NCI-H524 treated with DMSO at 0.1 percent for 48 hours (cell line): ENCODE measurements around the gene SCML1.

Source experiments
- DNase-seq: peaks from one replicate; lab custom pipeline; 2025; lab: John Stamatoyannopoulos, UW

Gene SCML1, protein sequence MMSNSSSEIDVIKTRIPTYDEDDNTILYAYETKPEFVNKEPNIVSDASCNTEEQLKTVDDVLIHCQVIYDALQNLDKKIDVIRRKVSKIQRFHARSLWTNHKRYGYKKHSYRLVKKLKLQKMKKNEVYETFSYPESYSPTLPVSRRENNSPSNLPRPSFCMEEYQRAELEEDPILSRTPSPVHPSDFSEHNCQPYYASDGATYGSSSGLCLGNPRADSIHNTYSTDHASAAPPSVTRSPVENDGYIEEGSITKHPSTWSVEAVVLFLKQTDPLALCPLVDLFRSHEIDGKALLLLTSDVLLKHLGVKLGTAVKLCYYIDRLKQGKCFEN

DNA sequence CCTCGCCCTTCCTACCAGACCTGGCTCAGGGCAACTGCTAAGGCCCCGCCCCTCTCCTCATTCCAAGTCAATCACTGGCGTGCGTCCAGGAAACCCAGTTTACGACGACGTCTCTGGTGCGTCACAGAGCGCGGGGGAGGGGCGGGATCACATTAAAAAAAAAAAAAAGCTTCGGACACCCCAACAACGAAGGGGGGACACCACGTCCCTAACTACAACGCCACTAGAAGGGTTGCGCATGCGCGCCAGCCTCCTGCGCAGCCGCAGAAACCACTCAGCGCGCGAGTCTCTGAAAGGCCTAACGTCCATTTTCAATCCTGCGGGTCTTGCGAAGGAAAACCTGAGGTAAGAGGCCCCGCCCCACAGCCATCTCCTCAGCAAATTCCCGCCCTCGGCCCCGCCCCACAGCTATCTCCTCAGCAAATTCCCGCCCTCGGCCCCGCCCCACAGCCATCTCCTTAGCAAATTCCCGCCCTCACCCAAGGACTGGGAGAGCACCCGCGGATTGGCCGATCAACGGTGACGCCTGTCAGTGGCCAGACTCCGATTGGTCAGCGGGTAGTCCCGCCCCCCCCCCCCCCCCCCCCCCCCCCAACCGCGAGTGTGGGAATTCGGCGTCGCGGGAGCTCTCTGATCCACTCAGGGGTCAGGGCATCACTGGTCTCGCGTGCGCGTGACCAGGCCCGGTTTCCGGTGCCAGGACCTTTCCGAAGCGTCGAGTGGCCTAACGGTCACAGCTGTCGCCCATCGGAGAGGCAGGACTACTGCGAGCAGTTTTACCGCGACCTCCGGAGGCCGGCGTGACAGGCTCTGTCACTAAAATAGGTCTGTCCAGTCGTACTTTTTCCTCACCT lies at the start of gene SCML1:
Gene SCML1, plus strand, starts transcription at position 638 of the 854 bp plus-strand sequence. CDS start 6,694 bp downstream, outside the sequence.
- peak; percentile 87 for DNase-seq

DNA sequence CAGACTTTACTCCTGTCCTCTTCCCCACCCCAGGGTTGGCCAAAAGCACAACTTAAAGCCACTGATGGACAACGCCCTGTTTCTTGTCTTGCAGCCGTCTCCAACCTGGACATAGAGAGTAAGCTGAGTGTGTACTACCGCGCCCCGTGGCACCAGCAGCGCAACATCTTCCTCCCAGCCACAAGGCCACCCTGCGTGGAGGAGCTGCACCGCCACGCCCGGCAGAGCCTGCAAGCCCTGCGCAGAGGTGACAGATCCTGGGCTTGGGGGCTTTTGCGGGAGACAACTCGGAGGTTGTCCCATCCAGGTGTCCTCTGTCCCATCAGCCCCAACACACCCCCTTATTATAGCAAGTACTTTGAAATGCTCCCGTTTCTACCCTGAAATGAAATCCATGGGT lies 49.6 kb upstream of the SCML1 start:
- DNase-seq, result no peak

DNA sequence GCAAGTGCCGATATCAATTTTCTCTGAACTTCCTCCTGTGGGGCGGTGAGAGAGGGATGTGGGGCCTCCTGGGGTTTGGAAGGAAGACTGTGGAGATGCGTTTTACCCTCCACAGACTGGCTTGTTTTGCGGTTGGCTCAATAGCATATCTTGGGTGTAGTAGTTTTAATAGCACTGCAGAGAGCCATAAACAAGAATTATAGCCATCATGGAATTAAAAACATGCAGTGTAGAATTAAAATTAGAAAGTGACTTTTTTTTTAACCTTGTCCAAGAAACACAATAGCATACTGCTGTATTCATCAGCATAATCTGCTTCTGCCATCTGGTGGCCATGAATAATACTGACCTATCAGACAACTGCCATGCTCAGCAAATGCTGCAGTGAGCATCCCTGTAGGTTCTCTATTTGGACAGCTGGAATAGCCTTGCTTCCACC lies 47.3 kb upstream of the SCML1 start:
- DNase-seq, result no peak

DNA sequence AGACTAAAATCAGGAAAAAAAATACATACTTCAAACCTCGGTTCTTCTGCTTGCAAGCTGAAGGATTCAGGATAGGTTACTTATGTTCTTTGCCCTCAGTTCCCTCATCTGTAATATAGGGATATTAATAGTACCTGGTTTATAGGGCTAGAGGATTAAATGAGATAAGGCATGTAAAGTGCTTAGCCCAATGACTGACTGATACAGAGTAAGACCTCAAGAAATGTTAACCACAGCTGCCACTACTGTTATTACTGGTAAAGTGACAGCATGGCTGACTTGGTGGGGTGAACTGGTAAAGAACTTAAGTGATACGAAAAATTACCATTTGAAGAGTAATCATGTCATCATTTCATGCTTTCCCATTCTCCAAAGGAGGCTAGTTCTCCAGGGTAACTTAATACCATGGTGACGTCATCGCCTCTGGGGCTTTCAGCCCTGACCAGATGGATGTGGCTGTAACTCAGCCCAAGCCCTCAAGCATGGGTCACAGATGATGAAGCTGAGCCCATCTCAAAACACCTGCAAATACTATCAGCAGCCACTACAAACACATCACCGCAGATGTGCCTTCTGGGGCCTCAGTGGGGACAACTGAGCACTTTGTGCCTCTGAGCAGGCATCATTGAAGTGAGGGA lies 44.5 kb upstream of the SCML1 start:
- peak; percentile 56 for DNase-seq

DNA sequence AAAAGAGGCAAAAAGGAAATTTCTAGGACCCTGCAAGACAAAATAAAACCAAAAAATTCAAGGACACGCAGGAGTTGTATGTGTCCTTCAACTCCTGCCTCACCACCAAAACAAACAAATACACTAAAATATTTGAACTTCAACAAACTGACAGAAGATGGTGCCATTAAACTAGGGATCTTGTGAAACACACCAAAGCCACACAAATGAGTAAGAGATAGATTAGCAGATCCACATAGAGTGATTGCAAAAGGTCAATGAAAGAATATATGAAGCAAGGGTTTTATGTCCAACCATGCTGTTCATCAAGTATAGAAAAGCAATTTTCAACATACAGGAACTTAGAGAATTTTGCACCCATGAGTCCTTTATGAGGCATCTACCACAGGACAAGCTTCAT lies 40.1 kb upstream of the SCML1 start:
- DNase-seq, result no peak

DNA sequence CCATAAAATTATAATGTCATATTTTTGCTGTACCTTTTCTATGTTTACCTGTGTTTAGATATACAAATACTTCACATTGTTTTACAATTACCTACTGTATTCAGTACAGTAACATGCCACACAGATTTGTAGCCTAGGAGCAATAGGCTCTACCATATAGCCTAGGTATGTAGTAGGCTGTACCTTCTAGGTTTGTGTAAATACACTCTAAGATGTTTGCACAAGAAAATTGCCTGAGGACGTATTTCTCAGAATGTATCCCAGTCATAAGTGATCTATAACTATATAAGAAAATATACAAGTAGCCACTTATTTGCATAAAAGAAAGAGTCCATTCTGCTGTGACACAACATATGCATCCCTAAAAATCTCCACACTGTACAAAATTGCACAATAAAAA lies 36.3 kb upstream of the SCML1 start:
- no peak for DNase-seq

DNA sequence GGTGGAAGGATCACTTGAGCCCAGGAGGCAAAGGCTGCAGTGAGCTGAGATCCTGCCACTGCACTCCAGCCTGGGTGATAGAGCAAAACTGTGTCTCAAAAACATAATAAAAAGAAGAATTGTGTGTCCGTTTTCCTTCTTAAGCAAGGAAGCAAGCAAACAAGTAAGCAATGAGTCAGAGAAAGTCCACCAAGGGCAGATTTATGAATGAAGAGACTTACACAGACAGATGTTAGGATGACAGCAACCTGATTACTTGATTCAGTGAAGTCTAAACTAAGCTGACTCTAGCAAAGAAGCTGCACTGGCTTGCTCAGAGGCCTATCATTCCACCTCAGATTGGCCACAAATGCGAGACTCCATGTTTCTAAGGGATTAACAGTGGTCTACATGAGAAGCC lies 34.1 kb upstream of the SCML1 start:
- no peak for DNase-seq

DNA sequence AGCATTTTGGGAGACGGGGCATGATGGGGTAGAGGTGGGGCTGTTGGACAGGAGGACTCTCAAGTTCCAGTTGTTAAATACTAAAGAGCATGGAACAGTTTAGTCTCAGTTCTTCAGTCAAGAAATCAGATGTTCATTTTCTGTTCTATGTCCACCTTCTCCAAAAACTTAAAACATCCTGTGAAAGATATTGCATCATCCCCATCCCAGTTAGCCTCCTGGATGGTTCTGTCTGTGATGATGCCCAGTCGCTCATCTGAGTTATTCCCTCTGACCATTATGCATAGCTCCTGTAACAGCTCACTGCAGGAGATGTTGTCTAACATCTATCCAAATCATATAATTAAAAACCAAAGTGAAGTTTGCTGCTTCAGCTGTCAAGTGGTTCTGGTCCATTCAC lies 32.1 kb upstream of the SCML1 start:
- DNase-seq, result no peak

DNA sequence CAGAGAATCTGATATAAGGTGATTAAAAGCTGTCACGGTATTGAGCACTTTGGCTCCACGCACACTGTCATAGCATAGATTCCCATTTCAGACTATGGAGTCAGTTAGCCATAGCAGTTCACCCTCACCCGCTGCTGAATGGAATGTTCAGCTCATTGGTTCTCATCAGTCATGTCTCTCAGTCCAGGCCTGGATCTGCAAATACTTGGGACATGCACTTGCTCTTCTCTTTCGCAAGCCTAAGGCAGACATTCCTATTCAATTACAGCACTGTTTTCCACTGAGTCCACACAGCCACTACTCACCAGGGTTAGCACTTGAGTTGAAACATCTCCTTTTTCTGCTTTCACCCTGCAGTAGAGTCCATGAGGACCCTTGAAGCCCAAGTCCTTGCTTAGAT lies 30.6 kb upstream of the SCML1 start:
- DNase-seq, result no peak

DNA sequence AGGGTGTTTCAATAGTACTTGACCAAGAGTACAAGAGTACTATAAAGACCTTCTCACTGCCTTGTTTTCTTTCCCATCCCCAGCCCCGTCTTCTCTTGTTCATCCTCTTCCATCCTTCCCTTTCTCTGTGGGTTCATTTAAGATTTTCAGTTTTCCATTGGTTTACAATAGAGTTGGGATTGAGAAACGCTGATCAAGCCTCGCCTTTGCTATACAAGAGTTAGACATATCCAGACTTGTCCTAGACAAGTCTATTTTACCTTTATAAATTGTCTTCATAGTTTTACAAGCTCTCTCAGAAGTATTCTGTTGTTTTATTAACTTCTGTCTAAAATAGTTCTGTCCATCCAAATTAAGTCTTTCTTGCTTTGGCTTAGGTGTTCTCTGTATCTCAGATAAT lies 29.6 kb upstream of the SCML1 start:
- no peak for DNase-seq

DNA sequence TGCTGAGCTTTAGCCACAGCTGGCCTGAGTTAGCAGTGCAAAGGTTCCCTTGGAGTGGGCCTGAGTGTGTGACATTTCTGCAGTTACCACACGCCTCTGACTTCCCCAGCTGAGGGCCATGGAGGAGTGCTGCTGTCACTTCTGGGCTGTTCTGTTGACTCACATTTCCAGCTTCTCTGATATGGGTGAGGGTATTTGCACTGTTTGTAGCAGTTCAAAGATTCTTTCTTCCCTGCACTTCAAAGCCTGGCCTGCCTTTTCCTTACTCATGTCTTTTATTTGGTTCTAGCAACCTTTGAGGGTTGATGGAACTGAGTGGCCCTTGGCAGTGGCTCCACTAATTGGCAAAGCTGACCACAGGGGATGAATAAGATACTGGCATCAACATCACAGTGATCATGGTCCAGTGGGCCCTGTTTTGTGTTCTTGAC lies 26.4 kb upstream of the SCML1 start:
- no peak for DNase-seq

DNA sequence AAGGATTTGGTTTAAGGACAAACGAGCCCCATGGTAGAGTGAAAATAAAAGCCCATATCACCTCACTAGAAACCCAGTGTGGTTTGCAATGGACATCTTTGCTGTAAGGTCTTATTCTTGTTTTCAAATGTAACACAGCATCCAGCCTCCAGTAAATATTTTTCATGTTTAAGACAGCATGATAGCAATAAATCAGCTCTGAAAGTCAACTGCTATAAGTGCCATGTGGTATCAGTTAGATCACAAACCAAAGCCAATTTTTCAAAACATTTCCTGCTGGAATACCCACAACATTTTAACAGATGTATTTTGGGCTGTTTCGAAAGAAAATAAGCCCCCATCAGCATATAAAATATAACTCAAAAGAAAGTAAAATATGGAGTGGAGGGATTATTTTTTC lies 24.0 kb upstream of the SCML1 start:
- DNase-seq, result no peak

DNA sequence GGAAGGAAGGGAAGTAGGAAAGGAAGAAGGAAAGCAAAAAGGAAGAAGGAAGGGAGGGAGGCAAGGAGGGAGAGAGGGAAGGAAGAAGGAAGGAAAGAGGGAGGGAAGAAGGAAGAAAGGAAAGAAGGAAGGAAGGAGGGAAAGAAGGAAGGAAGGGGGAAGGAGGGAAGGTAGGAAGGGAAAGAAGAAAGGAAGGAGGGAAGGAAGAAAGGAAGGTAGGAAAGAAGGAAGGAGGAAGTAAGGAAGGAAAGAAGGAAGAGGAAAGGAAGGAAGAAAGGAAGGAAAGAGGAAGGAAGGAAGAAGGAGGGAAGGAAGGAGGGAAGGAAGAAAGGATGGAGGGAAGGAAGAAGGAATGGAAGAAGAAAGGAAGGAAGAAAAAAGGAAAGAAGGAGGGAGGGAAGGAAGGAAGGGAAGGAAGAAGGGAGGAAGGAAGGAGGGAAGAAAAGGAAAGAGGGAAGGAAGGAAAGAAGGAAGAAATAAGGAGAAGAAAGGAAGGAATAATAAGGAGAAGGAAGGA lies 18.6 kb upstream of the SCML1 start:
- no peak for DNase-seq

DNA sequence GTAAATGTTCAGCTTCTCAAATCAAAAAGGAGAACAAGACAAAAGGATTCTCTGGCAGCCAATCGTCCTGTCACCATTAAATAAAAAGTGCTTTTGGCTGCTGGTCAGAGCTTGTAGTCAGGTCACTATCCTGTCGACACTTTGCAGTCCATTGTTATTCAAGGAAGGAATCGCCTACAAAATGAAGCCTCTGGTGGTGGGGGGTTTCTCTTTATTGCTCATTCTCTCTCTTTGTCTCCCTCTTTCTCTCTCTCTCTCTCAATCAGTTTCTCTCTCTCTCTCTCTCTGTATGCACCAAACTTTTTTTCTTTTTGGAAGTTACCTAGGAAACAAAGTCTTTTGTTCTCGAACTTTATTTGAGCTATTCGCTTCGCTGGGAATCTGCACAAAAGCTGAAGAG lies 17.6 kb upstream of the SCML1 start:
- no peak for DNase-seq

DNA sequence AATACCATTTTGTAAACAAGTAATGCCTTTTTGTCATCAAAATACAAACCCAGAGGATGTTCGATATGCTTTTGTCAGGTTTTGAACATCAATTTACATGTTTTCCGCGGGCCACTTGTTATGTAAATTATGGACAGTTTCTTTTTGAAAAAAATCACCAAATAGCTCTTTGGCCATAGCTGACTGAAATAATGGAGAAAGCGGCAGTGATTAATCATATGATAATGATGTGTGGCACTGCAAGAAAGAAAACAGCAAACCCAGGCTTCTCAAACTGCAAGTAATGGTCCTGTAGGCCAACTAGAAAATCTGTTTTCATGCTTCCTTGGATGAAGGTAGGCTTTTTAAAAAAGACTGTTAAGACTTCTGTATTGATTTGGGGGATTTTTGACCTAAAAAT lies 15.6 kb upstream of the SCML1 start:
- no peak for DNase-seq

DNA sequence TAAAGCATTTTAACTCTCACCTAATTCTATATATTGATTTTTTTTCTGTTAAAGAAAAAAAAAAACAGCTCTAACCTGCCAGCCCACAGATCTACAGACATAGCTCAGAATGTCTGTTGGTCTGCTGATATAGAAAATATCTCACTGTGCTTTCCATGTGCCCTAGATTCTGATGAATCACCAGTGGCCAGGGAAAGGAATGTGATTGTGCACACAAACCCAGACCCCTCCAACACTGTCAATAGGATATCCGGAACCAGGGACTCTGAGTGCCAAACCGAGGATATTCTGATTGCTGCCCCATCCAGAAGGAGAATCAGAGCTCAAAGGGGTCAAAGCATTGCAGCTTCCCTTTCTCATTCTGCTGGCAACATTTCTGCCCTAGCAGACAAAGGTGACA lies 12.1 kb upstream of the SCML1 start:
- DNase-seq, result no peak

DNA sequence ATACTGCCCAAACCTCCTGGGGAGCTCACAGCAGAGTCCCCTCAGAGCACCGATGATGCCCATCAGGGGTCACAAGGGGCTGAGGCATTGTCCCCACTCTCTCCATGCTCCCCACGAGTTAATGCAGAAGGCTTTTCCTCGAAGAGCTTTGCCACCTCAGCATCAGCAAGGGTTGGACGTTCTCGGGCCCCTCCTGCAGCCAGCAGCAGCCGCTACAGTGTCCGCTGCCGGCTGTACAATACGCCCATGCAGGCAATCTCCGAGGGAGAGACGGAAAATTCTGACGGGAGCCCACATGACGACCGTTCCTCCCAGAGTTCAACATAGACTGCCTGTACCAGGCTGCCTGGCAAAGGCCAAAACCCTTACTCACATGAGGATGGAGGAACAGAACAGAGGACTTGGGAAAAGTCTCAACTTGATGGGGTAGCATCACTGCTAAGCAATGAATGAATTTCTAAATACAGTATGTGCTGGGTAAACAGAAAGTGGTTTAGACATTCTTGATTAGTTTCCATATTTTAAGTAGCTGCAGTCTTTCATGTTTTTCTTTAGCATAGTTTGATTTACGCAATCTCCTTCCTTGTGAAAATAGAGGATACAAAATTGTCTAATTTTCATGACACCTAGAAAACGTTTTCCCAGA lies 5.0 kb upstream of the SCML1 start:
- DNase-seq, result no peak

DNA sequence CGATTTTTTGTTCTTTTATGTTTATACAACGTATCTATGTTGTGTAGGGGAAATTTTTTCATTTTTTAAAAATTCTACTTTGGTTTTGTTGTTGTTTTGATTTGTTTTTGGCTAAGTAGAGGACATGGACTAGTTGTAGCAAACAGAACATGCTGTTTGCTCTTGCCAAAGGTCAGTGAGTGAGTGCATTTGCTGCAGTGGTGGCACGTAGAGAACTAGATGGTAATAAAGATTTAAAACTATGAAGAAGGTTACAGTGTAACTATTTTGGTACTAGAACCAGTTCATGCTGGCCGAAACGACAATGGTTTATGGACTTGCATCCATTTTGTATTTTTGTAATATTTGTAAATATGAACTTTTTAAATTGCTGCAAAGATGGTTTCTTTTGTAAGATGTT lies 1.9 kb upstream of the SCML1 start:
- no peak for DNase-seq

DNA sequence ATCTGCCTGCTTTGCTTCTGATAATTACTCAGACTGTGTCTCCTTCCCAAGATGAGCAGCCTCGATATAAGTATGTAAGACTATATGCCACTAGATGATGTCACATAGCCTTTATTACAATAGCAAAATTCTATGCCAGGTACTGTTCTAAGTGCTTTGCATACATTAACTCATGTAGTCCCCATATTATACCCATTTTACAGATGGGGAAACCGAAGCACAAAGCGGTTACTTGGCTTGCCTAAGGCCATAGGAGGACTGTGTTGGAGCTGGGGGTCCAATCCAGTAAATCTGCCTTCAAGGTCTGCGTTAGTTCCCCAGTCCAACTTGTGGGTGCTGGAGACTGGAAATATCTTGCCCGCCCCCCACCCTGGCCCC lies 826 bp upstream of the SCML1 start:
- DNase-seq, result no peak

DNA sequence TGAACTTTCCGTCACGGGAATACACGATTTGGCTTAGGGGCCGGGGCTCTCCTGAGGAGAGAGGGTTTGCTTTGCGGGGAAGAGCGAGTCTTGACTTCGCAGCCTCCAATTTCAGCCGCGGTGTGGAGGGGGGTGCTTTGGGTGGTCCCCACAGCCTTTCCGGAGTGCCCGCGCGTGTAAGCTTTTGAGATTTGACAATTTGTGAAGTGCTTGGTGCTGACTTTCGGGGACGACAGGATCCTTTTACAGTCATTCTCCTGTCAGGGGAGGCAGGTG lies 355 bp downstream of the SCML1 start:
- no peak for DNase-seq

DNA sequence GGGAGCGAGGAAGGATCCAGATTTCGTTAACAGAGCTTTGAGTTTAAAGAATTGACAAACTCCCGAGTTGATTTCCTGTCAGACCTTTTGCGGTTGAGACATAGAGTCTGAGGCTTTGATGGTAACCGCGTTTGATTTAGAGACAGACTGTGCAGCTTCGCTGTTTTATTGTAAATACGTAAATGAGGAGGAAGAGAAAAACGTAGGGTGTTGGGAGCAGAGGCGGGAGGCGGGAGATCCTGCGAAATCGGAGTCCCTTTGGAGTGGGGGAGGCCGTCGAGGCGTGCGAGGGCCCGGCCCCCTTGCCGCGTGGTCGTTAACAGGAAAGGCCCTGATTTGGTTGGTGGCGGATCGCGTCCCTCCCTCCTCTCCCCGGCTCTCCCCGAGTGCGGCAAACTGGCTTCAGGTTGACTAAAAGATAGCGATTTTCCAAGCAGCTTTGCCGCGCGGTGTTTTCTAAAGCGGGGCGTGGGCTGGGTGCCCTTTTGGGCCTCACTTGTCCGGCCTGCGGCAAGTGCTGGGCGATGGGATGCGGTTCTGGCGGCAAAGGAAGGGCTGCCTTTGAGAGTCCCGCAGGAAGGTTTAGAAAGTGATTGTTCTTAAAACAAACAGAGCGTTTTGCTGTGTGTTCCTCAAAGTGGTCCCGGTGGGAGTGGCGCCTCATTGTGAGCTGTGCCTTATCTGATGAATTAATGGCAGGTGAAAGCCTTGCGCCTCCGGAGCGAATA lies 857 bp downstream of the SCML1 start:
- peak; percentile 35 for DNase-seq
